Activated T-cell treated with anti-CD3 and anti-CD28 coated beads for 4 hours (primary cell): ENCODE data around the gene TMEM72.

Experiments
- DNase-seq: peaks from one replicate; pipeline ENCODE4 v3.0.0-alpha.2; 2020

Gene TMEM72

DNA sequence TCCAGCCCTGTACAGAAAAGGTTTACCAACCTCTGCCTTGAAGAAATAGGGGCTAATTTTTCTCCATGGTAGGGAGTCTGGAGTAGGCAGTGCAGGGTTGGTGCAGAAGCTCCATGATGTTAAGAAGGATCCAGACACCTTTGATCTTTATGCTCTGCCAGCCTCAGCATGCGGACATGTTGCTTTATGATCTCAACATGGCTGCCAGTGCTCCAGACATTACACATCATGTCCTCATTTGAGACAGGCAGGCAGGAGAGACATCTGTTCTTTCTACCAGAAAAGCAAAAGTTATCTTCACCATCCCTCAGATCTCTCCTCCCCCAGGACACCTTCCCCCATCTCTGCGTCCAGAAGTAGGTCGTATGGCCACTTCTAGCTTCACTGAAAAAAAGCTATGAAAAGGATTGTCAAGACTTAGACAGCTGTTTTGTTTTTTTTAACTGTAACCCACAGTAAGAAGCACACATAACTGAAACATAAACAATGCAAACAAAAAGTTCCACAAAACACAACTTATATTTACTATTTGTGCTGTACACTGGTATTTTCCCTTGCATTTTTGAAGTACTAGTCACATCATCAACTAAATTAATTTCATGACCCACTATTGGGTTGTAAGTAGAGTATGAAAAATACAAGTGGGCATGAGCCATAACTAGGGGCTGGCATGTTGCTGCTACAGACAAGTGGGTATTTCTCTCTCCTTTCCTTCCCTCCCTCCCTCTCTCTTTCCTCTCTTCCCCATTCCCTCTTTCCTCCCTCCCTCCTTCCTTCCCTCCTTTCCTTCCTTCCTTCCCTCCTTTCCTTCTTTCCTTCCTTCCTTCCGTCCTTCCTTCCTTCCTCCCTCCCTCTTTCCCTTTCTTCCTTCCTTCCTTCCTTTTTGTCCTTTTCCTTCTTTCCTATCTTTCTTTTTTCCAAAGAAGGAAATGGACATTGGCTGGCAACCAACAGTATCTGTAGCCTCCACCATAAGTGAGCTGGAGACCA, 45.9 kb downstream of the TMEM72 start:
- DNase-seq, result no peak

DNA sequence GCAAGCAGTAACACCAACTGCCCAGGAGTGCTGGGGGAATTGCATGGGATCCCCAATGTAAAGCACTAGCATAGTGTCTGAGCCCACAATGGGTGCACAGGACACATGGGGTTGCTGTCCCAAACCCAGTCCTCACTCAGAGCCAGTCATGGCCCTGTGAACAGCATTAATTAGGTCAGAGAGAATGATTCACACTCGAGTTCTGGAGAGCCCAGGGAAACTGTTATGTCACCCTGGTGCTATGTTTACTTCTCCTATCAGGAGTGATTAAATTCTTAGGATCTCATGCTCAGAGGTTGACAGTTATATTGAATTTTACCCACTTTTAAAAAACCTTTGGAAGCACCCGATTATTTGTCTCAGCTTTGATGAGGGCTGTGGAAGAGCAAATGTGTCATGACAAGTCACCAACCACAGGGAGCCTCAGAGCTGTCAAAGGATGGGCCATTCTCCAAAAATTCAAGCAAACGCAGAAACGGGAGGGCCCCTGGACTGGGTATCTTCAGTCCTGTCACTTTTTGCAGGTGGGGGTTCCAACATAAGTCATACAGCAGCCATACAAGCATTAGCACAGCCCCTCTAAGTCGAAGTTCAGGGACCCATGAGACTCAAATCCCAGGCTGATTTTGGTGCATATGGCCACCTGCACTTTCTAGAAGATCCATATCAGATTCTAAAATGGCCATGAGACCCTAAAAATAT, 47.2 kb downstream of the TMEM72 start:
- DNase-seq, result no peak

- DNase-seq, result no peak
These were observed 47.7 kb downstream of the TMEM72 start for GRCh38 chr10:44958898-44959246.

- peak; percentile 84 for DNase-seq
These were observed 48.3 kb downstream of the TMEM72 start, which contains the start of gene RASSF4 for GRCh38 chr10:44959247-44960087. Gene RASSF4 (plus strand): TSS chr10:44959802. CDS start chr10:44970203, 10,401 bp downstream.

- DNase-seq, result no peak
These were observed 48.9 kb downstream of the TMEM72 start for GRCh38 chr10:44960088-44960460.

GRCh38 chr10:44960482-44961229, 49.5 kb downstream of the TMEM72 start:
- DNase-seq, result no peak

- no peak for DNase-seq
These were observed 50.1 kb downstream of the TMEM72 start for GRCh38 chr10:44961230-44961571.

- no peak for DNase-seq
These were observed 51.0 kb downstream of the TMEM72 start for GRCh38 chr10:44961931-44962750.

- no peak for DNase-seq
These were observed 52.0 kb downstream of the TMEM72 start for GRCh38 chr10:44962870-44963738.

- DNase-seq, result no peak
These were observed 52.9 kb downstream of the TMEM72 start for GRCh38 chr10:44963772-44964633.

GRCh38 chr10:44965104-44965503, 54.0 kb downstream of the TMEM72 start:
- DNase-seq, result no peak

DNA sequence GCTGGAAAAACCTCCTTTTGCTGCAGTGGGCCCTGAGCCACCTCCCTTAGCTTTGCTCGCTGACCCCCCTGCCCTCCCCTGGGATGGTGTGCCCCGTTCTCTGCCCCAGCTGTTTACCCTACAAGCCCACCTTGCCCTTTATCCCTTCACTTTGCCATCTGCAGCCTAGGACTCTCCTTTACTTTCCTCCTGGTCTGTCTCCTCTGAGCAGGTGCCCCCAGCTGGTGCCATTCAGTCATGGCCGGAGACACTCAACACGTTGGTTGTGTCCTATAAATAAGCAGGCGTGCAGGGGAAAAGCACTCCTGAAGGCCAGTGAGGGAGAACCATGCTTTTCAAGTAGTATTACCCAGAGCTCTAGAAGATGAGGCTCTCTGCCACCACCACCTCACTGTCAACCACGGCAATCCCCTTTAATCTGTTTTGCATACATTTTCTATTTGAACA, 54.5 kb downstream of the TMEM72 start:
- no peak for DNase-seq

DNA sequence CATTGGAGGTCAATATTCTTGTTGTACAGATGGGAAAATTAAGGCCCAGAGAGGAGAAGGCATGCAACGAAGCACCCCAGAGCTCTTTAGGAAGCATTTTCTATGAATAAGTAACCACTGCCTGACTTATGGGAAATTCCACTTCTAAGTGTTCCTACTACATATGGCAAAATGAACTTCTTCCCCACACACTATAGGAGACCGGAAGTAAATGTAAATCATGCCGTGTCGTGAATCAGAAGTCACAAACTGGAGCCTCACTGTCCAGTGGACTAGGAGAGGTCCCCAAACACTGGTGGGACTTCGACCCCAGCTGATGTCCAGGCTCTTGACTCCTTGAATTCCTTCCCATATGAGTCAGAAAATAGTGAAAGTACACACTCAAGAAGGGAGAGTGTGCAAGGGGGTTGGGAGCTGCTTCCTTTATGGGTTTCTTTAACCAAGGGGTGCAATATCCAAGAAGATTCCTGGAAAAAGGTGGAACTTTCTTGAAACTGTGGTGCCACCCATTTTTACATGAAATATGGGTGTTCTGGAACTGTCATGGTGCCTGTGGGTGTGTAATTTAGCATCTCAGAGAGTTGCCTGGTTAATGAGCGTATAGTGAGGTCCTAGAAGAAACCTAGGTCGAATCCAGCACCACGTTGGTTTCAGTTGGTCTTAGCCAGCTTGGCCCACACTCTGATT, 55.1 kb downstream of the TMEM72 start:
- no peak for DNase-seq

- no peak for DNase-seq
These were observed 55.8 kb downstream of the TMEM72 start for GRCh38 chr10:44966816-44967509.

DNA sequence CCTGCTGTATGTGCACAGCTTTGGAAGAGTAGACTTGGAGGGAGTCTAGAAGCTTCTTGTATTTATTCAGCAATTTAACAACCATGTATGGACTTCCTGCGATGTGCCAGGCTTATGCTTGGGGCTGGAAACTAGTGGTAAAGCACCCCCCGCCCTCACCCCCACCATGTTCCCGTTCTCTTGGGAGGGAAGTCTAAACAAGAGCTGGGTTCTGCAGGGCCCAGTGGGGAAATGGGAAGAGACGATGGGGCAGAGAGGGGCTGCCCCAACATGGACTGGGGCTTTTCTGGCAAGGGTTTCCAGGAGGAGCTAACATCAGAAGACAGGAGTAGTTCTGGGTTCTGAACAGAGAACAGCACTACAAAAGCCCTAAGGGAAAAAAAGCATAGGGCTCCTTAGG, 56.5 kb downstream of the TMEM72 start:
- no peak for DNase-seq

GRCh38 chr10:44968091-44968490, 57.0 kb downstream of the TMEM72 start:
- no peak for DNase-seq

GRCh38 chr10:44968500-44969400, 57.6 kb downstream of the TMEM72 start:
- DNase-seq, result no peak
